Activated CD4-positive, alpha-beta memory T cell treated with anti-CD3 and anti-CD28 coated beads, Interleukin-2, amount 10 ng/mL, durations not matched to agents 7 days and 5 days (primary cell): ENCODE measurements around the gene LTBP1. TPM values are rescaled to one million over a fixed set of nuclear protein-coding genes. Genes with fewer than 3 reads are reported as not detected.
"Not testable (repeated sequence)": the region's sequence is repeated elsewhere in the genome, so short reads cannot be mapped to it uniquely, and the experiment has no call there.

Source experiments
- CTCF ChIA-PET: fragments of 350-600 bp; sonication (Branson Sonifier 250); formaldehyde crosslinking; loops from one replicate; lab custom pipeline; 2021; ENCODE audit warnings: antibody characterized with exemption, inconsistent platforms; lab: Charles Lee
- POLR2A ChIA-PET: fragments of 350-600 bp; sonication (Branson Sonifier 250); formaldehyde crosslinking; loops from one replicate; lab custom pipeline; 2021; ENCODE audit warnings: antibody characterized with exemption; lab: Charles Lee
- DNase-seq: peaks from one replicate; pipeline ENCODE4 v3.0.0-alpha.2; 2020
- H3K27ac Mint-ChIP-seq: one replicate; pipeline ENCODE4 v1.8.0; 2021; ENCODE audit warnings: mild to moderate bottlenecking, mixed read lengths
- H3K27me3 Mint-ChIP-seq: one replicate; pipeline ENCODE4 v1.8.0; 2021; ENCODE audit warnings: mixed read lengths
- H3K36me3 Mint-ChIP-seq: one replicate; pipeline ENCODE4 v1.8.0; 2021; ENCODE audit warnings: low read depth, mixed read lengths
- H3K4me1 Mint-ChIP-seq: one replicate; pipeline ENCODE4 v1.8.0; 2021; ENCODE audit warnings: mixed read lengths
- H3K4me3 Mint-ChIP-seq: one replicate; pipeline ENCODE4 v1.8.0; 2021; ENCODE audit warnings: mild to moderate bottlenecking, mixed read lengths
- H3K9me3 Mint-ChIP-seq: one replicate; pipeline ENCODE4 v1.8.0; 2021; ENCODE audit warnings: mixed read lengths
- total RNA-seq, 2 experiments: library from RNA; stranded (reverse); gene quantifications; one replicate each; pipeline ENCODE4 v1.2.3, GENCODE V29; 2021

Gene LTBP1
- total RNA-seq, 2 experiments from 2014 or later: 0.33 to 0.35 TPM

- Mint-ChIP-seq H3K4me3 (no peak overlapping the region), H3K4me1 (no peaks in the 10 kb centered on the region), H3K27ac (no peak overlapping the region), H3K9me3 (no peaks in the 10 kb centered on the region), H3K27me3 (peaks cover 16% of the 10 kb centered on the region), H3K36me3 (no peaks in the 10 kb centered on the region)
- ChIA-PET POLR2A (no interaction called here), CTCF (no interaction called here)
- DNase-seq: no peak
These were observed 83.6 kb downstream of the LTBP1 start for GRCh38 chr2:33030326-33030725.

DNA sequence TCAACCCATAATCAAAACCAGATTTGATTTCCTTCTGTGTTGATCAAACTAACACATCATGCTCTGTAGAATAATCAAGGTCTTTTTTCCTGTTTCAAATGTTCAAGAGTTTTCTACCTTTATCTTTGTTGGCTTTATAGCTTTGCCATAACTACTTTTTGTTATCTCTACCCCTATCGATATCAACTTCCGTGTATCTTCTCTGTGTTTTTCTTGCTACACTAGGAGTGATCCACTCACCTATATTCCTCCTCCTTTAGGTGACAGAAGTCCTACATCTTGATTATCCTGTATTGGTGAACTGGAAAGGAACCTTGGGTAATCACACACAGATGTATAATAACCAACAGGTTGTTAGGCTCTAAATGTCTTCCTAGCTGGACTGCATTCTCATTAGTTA lies 85.5 kb downstream of the LTBP1 start:
- POLR2A ChIA-PET: no interaction called here
- Mint-ChIP-seq H3K9me3 (no peaks in the 10 kb centered on the region), H3K4me1 (no peaks in the 10 kb centered on the region), H3K4me3 (no peak overlapping the region), H3K27ac (no peak overlapping the region), H3K36me3 (no peaks in the 10 kb centered on the region), H3K27me3 (peaks cover 13% of the 10 kb centered on the region)
- CTCF ChIA-PET: no interaction called here
- no peak for DNase-seq

- CTCF ChIA-PET: interaction anchor here (0.8 kb wide), 1 partner anchor 549 kb away, joined by 3 read pairs; no protein-coding TSS in a partner anchor
- POLR2A ChIA-PET: no interaction called here
- H3K27ac Mint-ChIP-seq: no peak overlapping the region
- H3K9me3 Mint-ChIP-seq: no peaks in the 10 kb centered on the region
- no peaks in the 10 kb centered on the region for H3K4me1 Mint-ChIP-seq
- peaks cover 13% of the 10 kb centered on the region for H3K27me3 Mint-ChIP-seq
- no peak overlapping the region for H3K4me3 Mint-ChIP-seq
- DNase-seq: no peak
- no peaks in the 10 kb centered on the region for H3K36me3 Mint-ChIP-seq
These were observed 86.9 kb downstream of the LTBP1 start for GRCh38 chr2:33033606-33034081.

DNA sequence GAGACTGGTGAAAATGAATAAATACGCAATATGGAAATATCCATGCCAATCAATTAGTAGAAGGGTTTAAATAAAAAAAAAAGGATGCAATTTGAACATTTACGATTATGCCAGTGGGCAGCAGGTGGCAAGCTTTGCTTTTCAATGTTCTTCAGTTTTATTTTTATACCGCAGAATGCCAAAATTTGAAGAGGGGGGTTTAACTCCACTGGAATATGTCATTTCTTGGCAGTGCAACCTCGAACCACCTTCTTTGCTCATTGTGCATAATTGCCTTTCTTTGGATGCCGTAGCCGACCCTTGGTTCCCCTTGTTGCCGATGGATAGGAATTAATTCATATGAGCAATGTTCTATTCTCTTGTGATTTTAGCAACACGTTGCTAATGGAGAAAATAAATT lies 88.0 kb downstream of the LTBP1 start:
- Mint-ChIP-seq H3K4me1 (no peaks in the 10 kb centered on the region), H3K27me3 (peaks cover 12% of the 10 kb centered on the region), H3K36me3 (no peaks in the 10 kb centered on the region), H3K27ac (no peak overlapping the region), H3K9me3 (no peaks in the 10 kb centered on the region), H3K4me3 (no peak overlapping the region)
- ChIA-PET POLR2A (no interaction called here), CTCF (interaction anchor here (0.7 kb wide), 1 partner anchor 317 kb away, joined by 3 read pairs; no protein-coding TSS in a partner anchor)
- no peak for DNase-seq

- peaks cover 5% of the 10 kb centered on the region for H3K27me3 Mint-ChIP-seq
- CTCF ChIA-PET: no interaction called here
- H3K36me3 Mint-ChIP-seq: no peaks in the 10 kb centered on the region
- no peak overlapping the region for H3K4me3 Mint-ChIP-seq
- POLR2A ChIA-PET: no interaction called here
- H3K27ac Mint-ChIP-seq: no peak overlapping the region
- H3K4me1 Mint-ChIP-seq: no peaks in the 10 kb centered on the region
- H3K9me3 Mint-ChIP-seq: no peaks in the 10 kb centered on the region
- no peak for DNase-seq
These were observed 91.5 kb downstream of the LTBP1 start for GRCh38 chr2:33038230-33038629.

GRCh38 chr2:33038799-33039198 lies 92.0 kb downstream of the LTBP1 start:
- Mint-ChIP-seq H3K4me1 (no peaks in the 10 kb centered on the region), H3K4me3 (no peak overlapping the region), H3K9me3 (no peaks in the 10 kb centered on the region), H3K36me3 (no peaks in the 10 kb centered on the region), H3K27ac (no peak overlapping the region), H3K27me3 (peaks cover 5% of the 10 kb centered on the region)
- CTCF ChIA-PET: no interaction called here
- DNase-seq: no peak
- POLR2A ChIA-PET: no interaction called here

- H3K4me1 Mint-ChIP-seq: no peaks in the 10 kb centered on the region
- H3K27me3 Mint-ChIP-seq: peaks cover 7% of the 10 kb centered on the region
- ChIA-PET POLR2A (no interaction called here), CTCF (no interaction called here)
- no peak overlapping the region for H3K4me3 Mint-ChIP-seq
- no peaks in the 10 kb centered on the region for H3K36me3 Mint-ChIP-seq
- H3K9me3 Mint-ChIP-seq: no peaks in the 10 kb centered on the region
- no peak for DNase-seq
- H3K27ac Mint-ChIP-seq: no peak overlapping the region
These were observed 93.8 kb downstream of the LTBP1 start for GRCh38 chr2:33040541-33040940.

DNA sequence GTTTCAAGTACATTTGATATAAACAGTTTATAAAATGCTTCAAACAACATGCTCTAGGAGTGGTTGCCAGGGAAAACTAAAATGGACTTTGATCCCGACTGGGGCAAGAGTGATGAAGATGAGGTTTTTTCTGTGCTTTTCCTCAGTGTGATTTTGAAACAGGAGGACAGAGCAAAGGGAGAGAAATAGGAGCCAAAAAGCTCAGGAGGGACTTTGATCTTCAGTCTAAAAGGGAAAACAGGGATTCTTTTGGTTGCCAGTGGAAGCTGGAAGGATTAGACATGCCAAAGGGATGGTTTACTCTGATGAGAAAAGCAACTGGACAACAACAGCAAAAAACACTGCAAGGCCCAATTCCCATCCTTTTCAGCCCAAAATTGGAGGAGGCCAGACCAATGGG lies 95.5 kb downstream of the LTBP1 start:
- POLR2A ChIA-PET: no interaction called here
- no peak overlapping the region for H3K4me3 Mint-ChIP-seq

DNA sequence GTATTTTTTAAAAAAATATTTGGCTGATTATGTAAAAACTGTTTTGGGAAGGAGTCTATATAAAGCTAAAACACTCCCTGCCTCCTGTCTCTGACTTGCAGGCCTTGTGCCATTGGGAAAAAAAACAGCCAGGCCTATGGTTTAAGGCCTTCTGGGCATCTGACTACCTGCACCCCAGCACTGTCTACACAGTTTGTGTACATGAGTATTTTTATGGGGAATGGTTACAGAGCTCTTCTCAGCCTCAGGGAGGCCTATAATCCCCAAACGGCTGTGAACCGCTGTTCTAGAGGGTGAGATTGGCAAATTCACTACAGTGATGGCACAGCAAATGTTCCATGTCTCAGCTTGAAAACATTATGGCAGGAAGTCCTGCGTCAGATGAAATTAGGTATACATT lies 96.1 kb downstream of the LTBP1 start:
- Mint-ChIP-seq H3K27ac (no peak overlapping the region), H3K4me3 (no peak overlapping the region), H3K27me3 (peaks cover 18% of the 10 kb centered on the region), H3K9me3 (no peaks in the 10 kb centered on the region), H3K4me1 (no peaks in the 10 kb centered on the region), H3K36me3 (no peaks in the 10 kb centered on the region)
- no peak for DNase-seq
- ChIA-PET CTCF (no interaction called here), POLR2A (no interaction called here)

More for the DNA sequence above, 95.5 kb downstream of the LTBP1 start:
- no peak overlapping the region for H3K27ac Mint-ChIP-seq
- H3K4me1 Mint-ChIP-seq: no peaks in the 10 kb centered on the region
- H3K9me3 Mint-ChIP-seq: no peaks in the 10 kb centered on the region
- CTCF ChIA-PET: no interaction called here
- peaks cover 15% of the 10 kb centered on the region for H3K27me3 Mint-ChIP-seq
- H3K36me3 Mint-ChIP-seq: no peaks in the 10 kb centered on the region
- DNase-seq: no peak

DNA sequence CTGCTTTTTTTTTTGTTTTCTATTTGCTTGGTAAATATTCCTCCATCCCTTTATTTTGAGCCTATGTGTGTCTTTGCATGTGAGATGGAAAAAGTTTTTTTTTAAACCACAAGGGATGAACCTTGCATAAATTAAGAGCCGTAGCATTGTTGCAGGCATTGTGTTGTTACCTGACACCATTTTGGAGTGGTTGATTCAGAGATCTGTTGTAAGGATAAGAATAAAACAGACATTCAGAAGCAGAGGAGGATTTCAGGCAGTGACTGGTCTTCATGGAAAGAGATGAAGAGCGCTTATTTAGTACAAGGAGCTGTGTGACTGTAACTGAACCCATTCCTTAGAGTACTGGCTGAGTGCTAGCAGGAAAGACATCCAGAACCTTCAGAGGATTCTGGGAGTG lies 101.2 kb downstream of the LTBP1 start:
- POLR2A ChIA-PET: no interaction called here
- no peaks in the 10 kb centered on the region for H3K4me1 Mint-ChIP-seq
- H3K4me3 Mint-ChIP-seq: no peak overlapping the region

GRCh38 chr2:33051586-33052360 lies 105.0 kb downstream of the LTBP1 start:
- CTCF ChIA-PET: no interaction called here

More for the DNA sequence above, 101.2 kb downstream of the LTBP1 start:
- H3K27me3 Mint-ChIP-seq: peaks cover 18% of the 10 kb centered on the region
- H3K9me3 Mint-ChIP-seq: no peaks in the 10 kb centered on the region
- H3K36me3 Mint-ChIP-seq: no peaks in the 10 kb centered on the region
- H3K27ac Mint-ChIP-seq: no peak overlapping the region
- no peak for DNase-seq
- CTCF ChIA-PET: no interaction called here

GRCh38 chr2:33052361-33052735 lies 105.6 kb downstream of the LTBP1 start:
- no peak overlapping the region for H3K4me3 Mint-ChIP-seq
- no peak for DNase-seq
- ChIA-PET POLR2A (no interaction called here), CTCF (no interaction called here)
- no peak overlapping the region for H3K27ac Mint-ChIP-seq
- H3K27me3 Mint-ChIP-seq: peaks cover 8% of the 10 kb centered on the region
- no peaks in the 10 kb centered on the region for H3K9me3 Mint-ChIP-seq
- H3K4me1 Mint-ChIP-seq: no peaks in the 10 kb centered on the region
- no peaks in the 10 kb centered on the region for H3K36me3 Mint-ChIP-seq

More at GRCh38 chr2:33051586-33052360, 105.0 kb downstream of the LTBP1 start:
- H3K36me3 Mint-ChIP-seq: no peaks in the 10 kb centered on the region
- no peaks in the 10 kb centered on the region for H3K9me3 Mint-ChIP-seq
- no peak overlapping the region for H3K4me3 Mint-ChIP-seq
- no peak overlapping the region for H3K27ac Mint-ChIP-seq
- H3K27me3 Mint-ChIP-seq: peaks cover 12% of the 10 kb centered on the region
- POLR2A ChIA-PET: no interaction called here
- H3K4me1 Mint-ChIP-seq: no peaks in the 10 kb centered on the region
- DNase-seq: no peak

DNA sequence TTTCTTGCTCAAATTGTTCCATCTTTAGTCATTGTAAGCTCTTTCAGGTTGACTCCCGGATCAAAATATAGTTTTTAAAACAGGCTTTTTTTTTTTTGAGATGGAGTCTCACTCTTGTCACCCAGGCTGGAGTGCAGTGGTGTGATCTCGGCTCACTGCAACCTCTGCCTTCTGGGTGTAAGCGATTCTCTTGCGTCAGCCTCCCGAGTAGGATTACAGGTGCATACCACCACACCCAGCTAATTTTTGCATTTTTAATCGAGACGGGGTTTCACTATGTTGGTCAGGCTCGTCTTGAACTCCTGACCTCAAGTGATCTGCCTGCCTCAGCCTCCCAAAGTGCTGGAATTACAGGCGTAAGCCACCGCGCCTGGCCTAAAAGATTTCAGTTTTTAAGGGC lies 106.0 kb downstream of the LTBP1 start:
- H3K9me3 Mint-ChIP-seq, H3K27ac Mint-ChIP-seq, POLR2A ChIA-PET, H3K4me1 Mint-ChIP-seq, H3K4me3 Mint-ChIP-seq, DNase-seq, H3K36me3 Mint-ChIP-seq, CTCF ChIA-PET, H3K27me3 Mint-ChIP-seq: not testable (repeated sequence)

DNA sequence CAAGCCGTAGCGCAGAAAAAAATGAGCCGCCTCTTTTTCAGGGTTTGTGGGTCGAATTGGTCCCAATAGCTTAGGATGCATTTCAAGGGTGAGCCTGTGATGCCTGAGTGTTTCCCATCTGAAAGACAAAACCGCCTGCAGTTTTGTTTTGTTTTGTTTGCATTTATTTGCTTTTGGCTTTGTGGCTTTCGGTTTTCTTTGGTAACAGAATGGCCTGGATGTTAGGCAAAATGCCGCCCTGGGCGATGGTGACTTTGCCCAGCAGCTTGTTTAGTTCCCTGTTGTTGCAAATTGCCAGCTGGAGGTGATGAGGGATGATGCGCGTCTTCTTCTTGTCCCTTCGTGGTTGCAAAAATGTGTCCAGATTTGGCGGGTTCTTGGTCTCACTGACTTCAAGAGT lies 109.4 kb downstream of the LTBP1 start:
- no peaks in the 10 kb centered on the region for H3K36me3 Mint-ChIP-seq

More for the DNA sequence above, 109.4 kb downstream of the LTBP1 start:
- H3K27ac Mint-ChIP-seq: no peak overlapping the region
- no peak for DNase-seq
- peaks cover 6% of the 10 kb centered on the region for H3K27me3 Mint-ChIP-seq
- ChIA-PET POLR2A (no interaction called here), CTCF (no interaction called here)
- H3K9me3 Mint-ChIP-seq: no peaks in the 10 kb centered on the region
- no peak overlapping the region for H3K4me3 Mint-ChIP-seq
- no peaks in the 10 kb centered on the region for H3K4me1 Mint-ChIP-seq
